ENCODE data around the gene CIBAR2.

DNA sequence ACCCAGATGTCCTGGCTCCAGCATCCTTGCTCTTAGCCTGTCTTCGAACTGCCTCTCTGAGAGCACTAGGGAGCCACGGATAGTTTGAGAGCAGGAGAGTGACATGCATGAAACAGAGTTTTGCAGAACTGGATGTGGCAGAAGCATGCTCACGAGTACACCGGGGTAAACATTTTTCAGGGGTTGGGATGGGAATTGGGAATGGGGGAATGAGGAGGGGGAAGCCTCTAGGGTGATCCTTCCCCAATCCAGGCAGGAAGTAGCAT, 34.2 kb upstream of the CIBAR2 start:
- TF ChIP-seq, protein P1, sequence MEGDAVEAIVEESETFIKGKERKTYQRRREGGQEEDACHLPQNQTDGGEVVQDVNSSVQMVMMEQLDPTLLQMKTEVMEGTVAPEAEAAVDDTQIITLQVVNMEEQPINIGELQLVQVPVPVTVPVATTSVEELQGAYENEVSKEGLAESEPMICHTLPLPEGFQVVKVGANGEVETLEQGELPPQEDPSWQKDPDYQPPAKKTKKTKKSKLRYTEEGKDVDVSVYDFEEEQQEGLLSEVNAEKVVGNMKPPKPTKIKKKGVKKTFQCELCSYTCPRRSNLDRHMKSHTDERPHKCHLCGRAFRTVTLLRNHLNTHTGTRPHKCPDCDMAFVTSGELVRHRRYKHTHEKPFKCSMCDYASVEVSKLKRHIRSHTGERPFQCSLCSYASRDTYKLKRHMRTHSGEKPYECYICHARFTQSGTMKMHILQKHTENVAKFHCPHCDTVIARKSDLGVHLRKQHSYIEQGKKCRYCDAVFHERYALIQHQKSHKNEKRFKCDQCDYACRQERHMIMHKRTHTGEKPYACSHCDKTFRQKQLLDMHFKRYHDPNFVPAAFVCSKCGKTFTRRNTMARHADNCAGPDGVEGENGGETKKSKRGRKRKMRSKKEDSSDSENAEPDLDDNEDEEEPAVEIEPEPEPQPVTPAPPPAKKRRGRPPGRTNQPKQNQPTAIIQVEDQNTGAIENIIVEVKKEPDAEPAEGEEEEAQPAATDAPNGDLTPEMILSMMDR (IDR thresholded peaks at IDR 0.05; ENCODE audit: insufficient read depth, low read length) = no peak
- no peak for TF ChIP-seq POLR2AphosphoS5 (IDR thresholded peaks at IDR 0.05; ENCODE audit: low read depth)
- no peak for TF ChIP-seq GABPA (IDR thresholded peaks at IDR 0.05; ENCODE audit: low read depth)
- TF ChIP-seq SPI1 (IDR thresholded peaks at IDR 0.05; ENCODE audit: borderline replicate concordance, low read depth) = no peak
- TF ChIP-seq, protein P2, sequence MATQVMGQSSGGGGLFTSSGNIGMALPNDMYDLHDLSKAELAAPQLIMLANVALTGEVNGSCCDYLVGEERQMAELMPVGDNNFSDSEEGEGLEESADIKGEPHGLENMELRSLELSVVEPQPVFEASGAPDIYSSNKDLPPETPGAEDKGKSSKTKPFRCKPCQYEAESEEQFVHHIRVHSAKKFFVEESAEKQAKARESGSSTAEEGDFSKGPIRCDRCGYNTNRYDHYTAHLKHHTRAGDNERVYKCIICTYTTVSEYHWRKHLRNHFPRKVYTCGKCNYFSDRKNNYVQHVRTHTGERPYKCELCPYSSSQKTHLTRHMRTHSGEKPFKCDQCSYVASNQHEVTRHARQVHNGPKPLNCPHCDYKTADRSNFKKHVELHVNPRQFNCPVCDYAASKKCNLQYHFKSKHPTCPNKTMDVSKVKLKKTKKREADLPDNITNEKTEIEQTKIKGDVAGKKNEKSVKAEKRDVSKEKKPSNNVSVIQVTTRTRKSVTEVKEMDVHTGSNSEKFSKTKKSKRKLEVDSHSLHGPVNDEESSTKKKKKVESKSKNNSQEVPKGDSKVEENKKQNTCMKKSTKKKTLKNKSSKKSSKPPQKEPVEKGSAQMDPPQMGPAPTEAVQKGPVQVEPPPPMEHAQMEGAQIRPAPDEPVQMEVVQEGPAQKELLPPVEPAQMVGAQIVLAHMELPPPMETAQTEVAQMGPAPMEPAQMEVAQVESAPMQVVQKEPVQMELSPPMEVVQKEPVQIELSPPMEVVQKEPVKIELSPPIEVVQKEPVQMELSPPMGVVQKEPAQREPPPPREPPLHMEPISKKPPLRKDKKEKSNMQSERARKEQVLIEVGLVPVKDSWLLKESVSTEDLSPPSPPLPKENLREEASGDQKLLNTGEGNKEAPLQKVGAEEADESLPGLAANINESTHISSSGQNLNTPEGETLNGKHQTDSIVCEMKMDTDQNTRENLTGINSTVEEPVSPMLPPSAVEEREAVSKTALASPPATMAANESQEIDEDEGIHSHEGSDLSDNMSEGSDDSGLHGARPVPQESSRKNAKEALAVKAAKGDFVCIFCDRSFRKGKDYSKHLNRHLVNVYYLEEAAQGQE (IDR thresholded peaks at IDR 0.05; ENCODE audit: insufficient replicate concordance, low read depth) = no peak

All from HL-60 (cell line).